WTC11 (cell line): ENCODE data around the gene ITPRIP. TPM values are rescaled to one million over a fixed set of nuclear protein-coding genes. Genes with fewer than 3 reads are reported as not detected.

Source experiments
- ATAC-seq: fragments of 200-7000 bp; cut with Tn5 transposase; 2 replicates; pipeline ENCODE4 v1.10.0; 2021; ENCODE audit warnings: mild to moderate bottlenecking, moderate library complexity
- CTCF ChIA-PET: fragments of 300-600 bp; sonication (Branson Sonifier 250); formaldehyde crosslinking; loops from one replicate; lab custom pipeline; 2021; ENCODE audit warnings: antibody characterized with exemption; lab: Charles Lee
- POLR2A ChIA-PET: fragments of 350-600 bp; sonication (Branson Sonifier 250); formaldehyde crosslinking; loops from one replicate; lab custom pipeline; 2021; ENCODE audit warnings: antibody characterized with exemption; lab: Charles Lee
- DNase-seq: peaks from one replicate; pipeline ENCODE4 v3.0.0; 2021; ENCODE audit warnings: low spot score
- H3K27ac Mint-ChIP-seq: 2 replicates; pipeline ENCODE4 v1.8.0; 2021; ENCODE audit warnings: mixed read lengths
- H3K27me3 Mint-ChIP-seq: 2 replicates; pipeline ENCODE4 v1.8.0; 2021; ENCODE audit warnings: low read depth, mild to moderate bottlenecking, moderate library complexity, mixed read lengths
- H3K36me3 Mint-ChIP-seq: 2 replicates; pipeline ENCODE4 v1.8.0; 2021; ENCODE audit warnings: mixed read lengths
- H3K4me1 Mint-ChIP-seq: 2 replicates; pipeline ENCODE4 v1.8.0; 2022; ENCODE audit warnings: mixed read lengths
- H3K4me3 Mint-ChIP-seq: 2 replicates; pipeline ENCODE4 v1.8.0; 2021; ENCODE audit warnings: mild to moderate bottlenecking, moderate library complexity, mixed read lengths
- H3K9me3 Mint-ChIP-seq: 2 replicates; pipeline ENCODE4 v1.8.0; 2021; ENCODE audit warnings: mixed read lengths
- ATF2 ChIP-seq: sonication (generic); formaldehyde crosslinking; IDR thresholded peaks from 2 replicates; pipeline ENCODE4 v1.8.1; 2022; ENCODE audit warnings: low read depth, missing genetic modification reagents, borderline replicate concordance
- ATF6 ChIP-seq: sonication (generic); formaldehyde crosslinking; IDR thresholded peaks from 2 replicates; pipeline ENCODE4 v1.8.1; 2023; ENCODE audit warnings: mild to moderate bottlenecking, missing genetic modification reagents
- CREB1 ChIP-seq: sonication (generic); formaldehyde crosslinking; IDR thresholded peaks from 2 replicates; pipeline ENCODE4 v1.8.0; 2023; ENCODE audit warnings: mild to moderate bottlenecking, missing genetic modification reagents
- E2F4 ChIP-seq: sonication (generic); formaldehyde crosslinking; IDR thresholded peaks from 2 replicates; pipeline ENCODE4 v1.8.1; 2022; ENCODE audit warnings: low read depth, mild to moderate bottlenecking, moderate library complexity, missing genetic modification reagents, borderline replicate concordance
- ESRRA ChIP-seq: sonication (generic); formaldehyde crosslinking; IDR thresholded peaks from 2 replicates; pipeline ENCODE4 v1.8.1; 2022; ENCODE audit warnings: mild to moderate bottlenecking, missing genetic modification reagents, borderline replicate concordance
- FOXP4 ChIP-seq: sonication (generic); formaldehyde crosslinking; IDR thresholded peaks from 2 replicates; pipeline ENCODE4 v1.8.0; 2022; ENCODE audit warnings: mild to moderate bottlenecking, missing genetic modification reagents
- HMGA2 ChIP-seq: fragments of 250-450 bp; sonication (Bioruptor Pico); IDR thresholded peaks from 2 replicates; pipeline ENCODE4 v1.4.0; 2021; ENCODE audit warnings: mild to moderate bottlenecking, moderate library complexity
- IRF1 ChIP-seq: sonication (generic); formaldehyde crosslinking; IDR thresholded peaks from 2 replicates; pipeline ENCODE4 v1.8.0; 2023; ENCODE audit warnings: missing genetic modification reagents
- JAZF1 ChIP-seq: fragments of 250-450 bp; sonication (Bioruptor Pico); IDR thresholded peaks from 2 replicates; pipeline ENCODE4 v1.9.0; 2021; ENCODE audit warnings: moderate library complexity, mild to moderate bottlenecking, inconsistent platforms
- KAT7 ChIP-seq: sonication (generic); formaldehyde crosslinking; IDR thresholded peaks from 2 replicates; pipeline ENCODE4 v1.8.1; 2023; ENCODE audit warnings: missing genetic modification reagents, mild to moderate bottlenecking, borderline replicate concordance
- SMAD3 ChIP-seq: sonication (generic); formaldehyde crosslinking; IDR thresholded peaks from 2 replicates; pipeline ENCODE4 v1.8.0; 2022; ENCODE audit warnings: missing genetic modification reagents, mild to moderate bottlenecking, borderline replicate concordance
- STAT6 ChIP-seq: sonication (generic); formaldehyde crosslinking; conservative IDR thresholded peaks from 2 replicates; pipeline ENCODE4 v1.8.1; 2023; ENCODE audit warnings: mild to moderate bottlenecking, low read depth, missing genetic modification reagents, moderate library complexity
- TEAD1 ChIP-seq: sonication (generic); formaldehyde crosslinking; IDR thresholded peaks from 2 replicates; pipeline ENCODE4 v1.8.0; 2022; ENCODE audit warnings: mild to moderate bottlenecking, missing genetic modification reagents
- TEAD4 ChIP-seq: sonication (generic); formaldehyde crosslinking; IDR thresholded peaks from 2 replicates; pipeline ENCODE4 v1.8.0; 2022; ENCODE audit warnings: mild to moderate bottlenecking, missing genetic modification reagents
- ZNF263 ChIP-seq: sonication (generic); formaldehyde crosslinking; IDR thresholded peaks from 2 replicates; pipeline ENCODE4 v1.8.1; 2022; ENCODE audit warnings: low read depth, mild to moderate bottlenecking, moderate library complexity, missing genetic modification reagents
- ZNF532 ChIP-seq: fragments of 250-450 bp; sonication (Bioruptor Pico); IDR thresholded peaks from 2 replicates; pipeline ENCODE4 v1.9.0; 2021; ENCODE audit warnings: mild to moderate bottlenecking, borderline replicate concordance
- total RNA-seq: library from RNA; stranded (reverse); gene quantifications from 3 replicates; pipeline ENCODE4 v1.2.3, GENCODE V29; 2021

ITPRIP gene
- total RNA-seq, 1 experiment from 2014 or later: 16.8 TPM

- TF ChIP-seq ATF6 (CRISPR knock-in tag): no peak
These were observed 58.6 kb downstream of the ITPRIP start (continued) for GRCh38 chr10:104279550-104280259.

- ATAC-seq (no peak), DNase-seq (no peak)
- POLR2A ChIA-PET: no interaction called here
- H3K36me3 Mint-ChIP-seq: peaks cover 3% of the 10 kb centered on the region; the same call in 1 of the 2 replicates
- peaks cover 10% of the 10 kb centered on the region for H3K4me1 Mint-ChIP-seq
- H3K9me3 Mint-ChIP-seq: no peaks in the 10 kb centered on the region
- CTCF ChIA-PET: interaction anchor here (2.2 to 8.8 kb wide), 2 partner anchors 17 to 29 kb away, joined by 6 to 126 read pairs; no protein-coding TSS in a partner anchor
- H3K4me3 Mint-ChIP-seq: no peak overlapping the region
- H3K27ac Mint-ChIP-seq: no peak overlapping the region
- peaks cover 12% of the 10 kb centered on the region for H3K27me3 Mint-ChIP-seq
- TF ChIP-seq E2F4 (CRISPR knock-in tag) (no peak), HMGA2 (no peak), ESRRA (CRISPR knock-in tag) (no peak), KAT7 (CRISPR knock-in tag) (no peak), ATF2 (CRISPR knock-in tag) (no peak), CREB1 (CRISPR knock-in tag) (no peak), SMAD3 (CRISPR knock-in tag) (no peak)
These were observed 60.5 kb downstream of the ITPRIP start for GRCh38 chr10:104277785-104278184.

- ATAC-seq (no peak), DNase-seq (no peak)
- Mint-ChIP-seq H3K27ac (no peak overlapping the region), H3K36me3 (peaks cover 3% of the 10 kb centered on the region; the same call in 1 of the 2 replicates), H3K4me3 (no peak overlapping the region), H3K9me3 (no peaks in the 10 kb centered on the region), H3K27me3 (peaks cover 12% of the 10 kb centered on the region), H3K4me1 (peaks cover 10% of the 10 kb centered on the region)
- POLR2A ChIA-PET: no interaction called here
- CTCF ChIA-PET: interaction anchor here (1.5 to 8.8 kb wide), 5 partner anchors 19 to 389 kb away, joined by 4 to 126 read pairs (median 40); partner anchors contain the start of gene CFAP58
- TF ChIP-seq TEAD1 (CRISPR knock-in tag) (no peak), JAZF1 (CRISPR knock-in tag) (no peak), STAT6 (CRISPR knock-in tag) (no peak), IRF1 (CRISPR knock-in tag) (no peak), ZNF532 (CRISPR knock-in tag) (no peak), ZNF263 (CRISPR knock-in tag) (no peak), FOXP4 (no peak), TEAD4 (no peak)
These were observed 62.1 kb downstream of the ITPRIP start for GRCh38 chr10:104276192-104276591.
